GM19240 (cell line): ENCODE data around the gene COPZ1.
"Not testable (repeated sequence)": the region's sequence is repeated elsewhere in the genome, so short reads cannot be mapped to it uniquely, and the experiment has no call there.

Experiments used
- DNase-seq: peaks from one replicate; pipeline ENCODE4 v3.0.0; 2011; ENCODE audit warnings: low spot score; ENCODE audit not compliant: insufficient read length

COPZ1 gene

GRCh38 chr12:54331461-54331860 is 6.5 kb downstream of the COPZ1 start:
- DNase-seq, result no peak

DNA sequence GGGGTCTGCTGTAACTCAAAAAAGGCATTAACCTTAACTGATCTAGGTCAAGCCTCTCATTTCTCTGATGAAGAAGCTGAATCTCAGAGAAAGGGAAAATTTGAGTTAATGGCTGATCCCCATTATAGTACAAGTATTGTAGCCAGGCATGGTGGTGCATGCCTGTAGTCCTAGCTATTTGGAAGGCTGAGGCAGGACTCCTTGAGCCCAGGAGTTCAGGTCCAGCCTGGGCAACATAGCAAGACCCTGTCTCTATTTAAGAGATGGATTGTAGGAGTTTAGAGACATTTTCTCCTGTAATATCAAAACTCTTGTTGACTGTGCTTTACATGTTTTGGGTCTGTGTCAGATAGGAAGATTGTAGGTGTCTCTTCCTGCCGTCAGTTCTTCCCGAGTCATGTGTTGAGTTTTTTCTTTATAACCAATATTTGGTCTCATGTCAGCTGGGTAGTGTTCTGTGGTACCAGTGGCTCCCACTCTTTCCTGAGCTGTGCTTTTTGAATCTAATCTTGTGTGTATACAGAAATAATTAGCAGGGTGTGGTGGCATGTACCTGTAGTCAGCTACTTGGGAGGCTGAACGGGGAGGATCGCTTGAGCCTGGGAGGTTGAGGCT is 8.6 kb downstream of the COPZ1 start:
- DNase-seq, result no peak

DNA sequence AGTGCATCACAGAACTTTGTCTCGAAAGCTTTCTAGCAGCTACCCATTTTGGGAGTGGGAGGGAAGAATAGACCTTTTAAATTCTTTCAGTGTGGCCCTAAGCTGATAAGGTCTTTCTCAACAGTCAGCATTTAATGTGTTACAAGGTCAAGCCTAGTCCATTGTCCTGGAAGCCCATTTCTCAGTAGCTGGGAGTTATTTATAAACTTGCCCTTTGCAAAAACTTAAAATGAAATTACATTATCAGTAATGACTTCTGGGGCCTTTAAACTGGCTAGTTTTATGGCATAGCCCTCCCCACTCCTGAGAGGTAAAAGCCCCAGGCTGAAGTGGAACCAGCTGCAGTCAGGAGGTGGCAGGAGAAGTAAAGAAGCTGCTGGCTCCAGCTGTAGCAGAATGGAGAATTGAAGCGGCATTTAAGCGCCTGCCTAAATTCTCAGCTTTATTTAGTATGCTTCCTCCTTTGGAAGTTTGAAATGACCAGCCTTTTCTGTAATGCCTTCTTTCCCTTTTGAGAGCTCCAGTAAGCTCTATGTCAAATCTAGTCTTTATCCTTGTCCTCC is 12.4 kb downstream of the COPZ1 start:
- no peak for DNase-seq

- DNase-seq, result no peak
Observed at GRCh38 chr12:54337854-54338650, 13.1 kb downstream of the COPZ1 start.

GRCh38 chr12:54338698-54339296 is 13.9 kb downstream of the COPZ1 start:
- no peak for DNase-seq

DNA sequence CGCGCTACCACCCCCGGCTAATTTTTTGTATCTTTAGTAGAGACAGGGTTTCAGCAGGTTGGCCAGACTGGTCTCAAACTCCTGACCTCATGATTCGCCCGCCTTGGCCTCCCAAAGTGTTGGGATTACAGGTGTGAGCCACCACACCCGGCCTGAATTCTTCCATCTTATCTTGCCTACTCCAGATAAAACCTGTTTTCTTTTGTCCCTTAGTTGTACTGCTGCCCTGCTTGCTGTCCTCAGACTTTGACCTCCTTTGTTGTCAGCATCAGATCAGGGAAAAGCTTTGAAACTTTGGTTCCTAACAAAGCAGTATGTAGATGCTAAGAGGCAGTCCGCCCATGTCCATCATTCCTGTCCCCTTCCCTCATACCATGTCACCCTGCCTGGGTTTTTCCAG is 15.9 kb downstream of the COPZ1 start:
- no peak for DNase-seq

GRCh38 chr12:54341378-54342300 is 16.7 kb downstream of the COPZ1 start:
- no peak for DNase-seq

DNA sequence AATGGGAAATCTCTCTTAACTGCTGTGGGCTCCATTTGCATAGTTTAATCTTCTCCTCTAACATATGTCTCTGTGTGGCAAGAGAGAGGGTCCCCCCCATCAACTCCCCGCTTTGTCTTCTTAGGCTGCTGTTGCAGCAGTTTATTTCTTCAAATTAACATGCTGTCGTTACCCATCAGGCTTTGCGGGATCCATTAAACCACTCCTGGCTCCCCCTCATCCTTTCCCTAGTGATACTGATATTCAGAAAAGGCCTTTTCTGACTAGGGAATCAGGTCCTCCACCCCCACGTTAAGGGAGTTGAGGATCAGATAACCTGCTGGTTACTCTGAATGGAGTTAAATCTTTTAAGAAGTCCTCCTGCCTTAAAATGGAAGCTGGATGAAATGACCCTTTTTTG is 24.1 kb downstream of the COPZ1 start:
- no peak for DNase-seq

DNA sequence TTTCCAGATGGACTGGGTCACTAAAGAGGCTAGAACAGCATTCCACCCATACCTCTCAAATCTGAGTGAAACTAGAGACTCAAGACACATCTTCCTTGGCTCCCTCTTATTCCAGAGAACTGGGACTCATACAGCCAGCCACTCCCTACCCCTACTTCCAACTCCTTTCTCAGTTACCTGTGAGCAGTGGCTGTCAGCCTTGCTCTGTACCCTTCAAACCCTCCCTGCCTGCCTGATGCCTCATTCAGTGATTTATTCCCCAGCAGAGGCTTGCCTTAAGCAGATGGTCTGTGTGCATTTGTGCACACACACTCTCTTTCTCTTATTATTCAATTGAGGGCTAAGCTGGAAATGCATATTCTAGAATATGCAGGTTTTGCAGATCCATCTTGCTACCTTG is 24.7 kb downstream of the COPZ1 start:
- no peak for DNase-seq

DNA sequence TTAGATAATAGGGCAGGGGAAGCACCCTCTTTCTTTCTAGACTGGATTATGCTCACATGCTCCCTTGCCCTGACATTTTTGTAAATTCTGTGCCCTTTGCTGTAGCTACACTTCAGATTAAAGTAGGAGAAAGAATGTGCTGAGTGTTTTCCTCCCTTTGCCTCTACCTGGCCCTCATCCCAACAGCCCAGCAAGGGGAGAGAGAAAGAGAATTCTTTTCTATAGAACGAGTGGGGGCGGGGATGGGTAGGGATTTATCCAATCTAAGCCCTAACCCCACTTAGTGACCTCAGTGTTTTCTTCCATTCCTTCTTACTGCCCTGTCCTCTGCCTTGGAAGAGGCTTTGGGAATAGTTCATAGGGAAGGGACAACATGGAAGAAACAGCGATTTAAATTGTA is 25.8 kb downstream of the COPZ1 start:
- no peak for DNase-seq

DNA sequence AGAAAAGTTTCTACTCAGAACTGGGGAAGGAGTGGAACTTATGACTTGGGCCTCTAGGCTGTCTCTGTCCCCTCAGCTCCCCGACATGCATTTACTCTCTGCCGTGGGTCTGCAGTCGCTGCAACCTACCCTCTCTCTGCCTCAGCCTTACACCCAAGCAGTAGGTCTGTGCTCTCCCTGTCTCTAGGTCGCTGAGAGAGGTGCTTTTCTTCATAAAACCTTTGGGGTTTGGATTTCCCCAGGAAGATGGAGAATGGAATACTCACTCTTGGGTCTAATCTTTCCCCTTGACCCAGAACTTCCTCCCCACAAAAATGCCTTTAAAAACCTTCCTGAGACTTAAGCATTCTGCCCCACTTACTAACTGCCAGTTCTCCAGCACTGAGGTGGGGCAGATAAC is 26.4 kb downstream of the COPZ1 start:
- DNase-seq, result no peak

GRCh38 chr12:54352022-54352531 is 27.1 kb downstream of the COPZ1 start:
- no peak for DNase-seq

- DNase-seq, result no peak
Observed at GRCh38 chr12:54352891-54353874, 28.3 kb downstream of the COPZ1 start.

- DNase-seq, result not testable (repeated sequence)
Observed at GRCh38 chr12:54354271-54354670, 29.3 kb downstream of the COPZ1 start.

GRCh38 chr12:54355104-54355815 is 30.3 kb downstream of the COPZ1 start:
- no peak for DNase-seq

- DNase-seq, result no peak
Observed at GRCh38 chr12:54356228-54356627, 31.3 kb downstream of the COPZ1 start.

GRCh38 chr12:54356951-54357356 is 32.0 kb downstream of the COPZ1 start:
- no peak for DNase-seq

GRCh38 chr12:54357506-54358190 is 32.7 kb downstream of the COPZ1 start:
- DNase-seq, result no peak
